HG03565 (cell line): ENCODE measurements around the gene LTBP2.
"Not testable (repeated sequence)": the region's sequence is repeated elsewhere in the genome, so short reads cannot be mapped to it uniquely, and the experiment has no call there.

Experiments
- ATAC-seq: cut with Tn5 transposase; IDR thresholded peaks from one replicate; pipeline ENCODE4 v1.9.1; 2021; ENCODE audit warnings: mild to moderate bottlenecking, moderate library complexity; ENCODE audit not compliant: unreplicated experiment

LTBP2 gene

DNA sequence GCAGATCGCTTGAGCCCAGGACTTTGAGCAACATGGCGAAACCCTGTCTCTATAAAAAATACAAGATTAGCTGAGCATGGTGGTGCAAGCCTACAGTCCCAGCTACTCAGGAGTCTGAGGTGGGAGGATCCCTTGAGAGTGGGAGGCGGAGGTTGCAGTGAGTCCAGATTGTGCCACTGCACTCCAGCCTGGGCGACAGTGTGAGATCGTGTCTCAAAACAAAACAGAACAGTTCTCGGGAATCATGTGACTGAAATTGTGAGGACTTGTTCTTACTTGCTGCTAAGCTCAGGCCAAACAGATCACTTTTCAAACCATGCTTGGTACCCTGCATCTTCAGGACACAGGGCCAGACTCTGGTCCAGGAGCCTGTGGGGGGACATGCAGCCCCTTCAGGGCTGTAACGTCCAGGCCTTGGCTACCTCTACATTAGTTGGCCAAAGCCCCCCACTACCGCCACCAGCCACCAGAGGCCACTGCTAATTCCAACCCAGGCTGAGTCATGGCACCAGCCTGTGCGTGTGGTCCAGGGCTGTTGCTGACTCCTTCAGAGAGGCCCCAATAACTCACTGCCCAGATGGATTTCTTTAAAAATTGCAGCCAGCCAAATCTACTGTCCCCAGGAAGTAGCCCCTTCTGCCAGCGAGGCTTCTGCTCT is 152.6 kb downstream of the LTBP2 start:
- no peak for ATAC-seq

DNA sequence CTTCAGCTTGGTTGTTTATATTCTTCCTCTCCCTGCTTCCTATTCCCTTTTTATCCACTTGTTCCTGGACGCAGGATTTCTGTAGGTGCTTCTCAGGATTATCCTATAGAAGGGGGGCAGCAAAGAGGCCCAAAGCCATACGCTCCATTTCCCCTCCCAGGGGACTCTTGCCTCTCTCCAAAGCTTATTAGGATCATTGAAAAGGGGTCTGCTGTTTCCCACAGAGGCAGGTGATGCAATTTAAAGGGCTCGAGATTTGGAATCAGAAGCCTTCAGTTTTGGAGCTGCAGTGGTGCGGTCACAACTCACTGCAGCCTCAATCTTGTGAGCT is 154.5 kb downstream of the LTBP2 start:
- ATAC-seq, result no peak

DNA sequence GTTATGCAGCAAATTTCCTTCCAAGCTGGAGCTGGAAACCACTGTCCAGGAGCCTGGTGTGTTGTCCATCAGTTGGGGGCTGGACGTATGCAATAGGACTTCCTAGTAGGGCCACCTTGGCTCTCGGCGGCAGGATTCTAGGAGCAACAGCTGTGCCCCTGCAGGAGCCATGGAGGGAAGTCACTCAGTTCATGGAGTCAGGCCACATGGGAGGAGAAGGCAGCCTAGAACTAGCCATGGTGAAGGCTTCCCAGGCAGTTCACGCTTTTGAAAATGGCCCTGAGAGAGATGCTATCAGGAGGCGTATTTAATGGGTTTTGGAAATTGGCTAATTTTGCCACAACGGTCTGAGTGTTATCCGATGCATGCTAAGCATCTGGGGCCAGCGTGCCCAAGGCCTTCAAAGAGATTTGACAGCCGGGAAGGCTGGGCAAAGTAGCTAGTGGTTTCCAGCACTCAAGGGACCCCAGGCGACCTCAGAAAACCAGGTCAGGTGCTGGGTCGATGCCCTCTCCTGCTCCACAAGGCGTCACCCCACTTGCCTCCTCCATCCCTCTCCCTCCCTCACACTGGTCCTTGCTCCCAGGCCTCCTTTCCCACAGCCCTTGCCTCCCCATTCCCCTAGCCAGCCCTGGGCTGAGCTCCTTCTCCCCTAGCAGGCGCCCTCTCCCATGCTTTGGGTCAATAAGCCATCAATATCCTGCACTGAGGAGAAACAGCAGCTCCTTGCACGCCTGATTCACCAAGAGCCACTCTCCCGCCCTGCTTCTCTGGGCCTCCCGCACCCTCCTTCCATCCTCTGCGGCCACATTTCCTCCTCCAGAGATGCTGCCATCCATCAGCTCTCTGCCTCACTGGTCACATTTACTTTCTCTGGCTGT is 155.1 kb downstream of the LTBP2 start:
- ATAC-seq, result no peak

DNA sequence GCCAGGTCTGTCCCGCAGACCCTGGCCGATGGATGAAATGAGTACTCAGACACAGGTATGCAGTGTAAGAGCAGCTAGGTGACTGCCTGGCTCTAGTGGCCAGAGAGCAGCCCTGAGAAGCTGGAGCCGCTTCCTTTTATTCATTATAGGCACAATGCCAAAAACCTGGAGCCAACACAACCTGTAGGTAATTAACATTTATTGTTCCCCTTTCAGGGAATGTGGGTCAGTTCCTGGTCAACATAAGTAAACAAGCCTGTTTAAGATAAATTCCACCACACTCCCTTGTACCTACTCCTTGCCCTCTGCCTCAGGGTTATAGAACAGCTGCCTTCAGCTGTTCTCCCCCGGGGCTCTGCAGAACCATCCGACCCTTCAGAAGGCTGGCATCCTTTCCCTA is 157.6 kb downstream of the LTBP2 start:
- not testable (repeated sequence) for ATAC-seq
